WTC11 (cell line): ENCODE measurements around the gene DHRS7B.

Experiments used
- CREM ChIP-seq: sonication (generic); formaldehyde crosslinking; IDR thresholded peaks from 2 replicates; pipeline ENCODE4 v1.8.1; 2022; ENCODE audit warnings: mild to moderate bottlenecking, missing genetic modification reagents, moderate library complexity
- CTCF ChIP-seq: fragments of 200-600 bp; IDR thresholded peaks from 2 replicates; pipeline ENCODE4 v1.8.0; 2022; ENCODE audit warnings: antibody characterized with exemption
- ESRRA ChIP-seq: sonication (generic); formaldehyde crosslinking; IDR thresholded peaks from 2 replicates; pipeline ENCODE4 v1.8.1; 2022; ENCODE audit warnings: mild to moderate bottlenecking, missing genetic modification reagents, borderline replicate concordance
- ETV6 ChIP-seq: sonication (generic); formaldehyde crosslinking; IDR thresholded peaks from 2 replicates; pipeline ENCODE4 v1.8.1; 2022; ENCODE audit warnings: mild to moderate bottlenecking, missing genetic modification reagents
- MLX ChIP-seq: sonication (generic); formaldehyde crosslinking; IDR thresholded peaks from 2 replicates; pipeline ENCODE4 v1.8.1; 2023; ENCODE audit warnings: mild to moderate bottlenecking, missing genetic modification reagents, moderate library complexity
- ZNF232 ChIP-seq: sonication (generic); formaldehyde crosslinking; IDR thresholded peaks from 2 replicates; pipeline ENCODE4 v1.8.0; 2022; ENCODE audit warnings: mild to moderate bottlenecking, missing genetic modification reagents
- TF ChIP-seq, protein P1 (sequence below): sonication (generic); formaldehyde crosslinking; IDR thresholded peaks from 2 replicates; pipeline ENCODE4 v1.8.0; 2022; ENCODE audit warnings: mild to moderate bottlenecking, missing genetic modification reagents

- no peak for TF ChIP-seq CTCF
- no peak for TF ChIP-seq CREM
- no peak for TF ChIP-seq ETV6 (CRISPR knock-in tag)
- no peak for TF ChIP-seq MLX
- TF ChIP-seq ESRRA (CRISPR knock-in tag), result no peak
- TF ChIP-seq, protein P1, sequence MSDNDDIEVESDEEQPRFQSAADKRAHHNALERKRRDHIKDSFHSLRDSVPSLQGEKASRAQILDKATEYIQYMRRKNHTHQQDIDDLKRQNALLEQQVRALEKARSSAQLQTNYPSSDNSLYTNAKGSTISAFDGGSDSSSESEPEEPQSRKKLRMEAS (CRISPR knock-in tag), result no peak
- no peak for TF ChIP-seq ZNF232 (CRISPR knock-in tag)
Measured at GRCh38 chr17:21174186-21174585, 47.4 kb downstream of the DHRS7B start.
